C4-2B (cell line): ENCODE data around the gene SYNGR4.

Source experiments
- H3K27ac ChIP-seq: fragments of 450-650 bp; 2 replicates; pipeline ENCODE4 v1.5.1; 2017
- CTCF ChIP-seq: fragments of 450-650 bp; conservative IDR thresholded peaks from 2 replicates; pipeline ENCODE4 v1.5.1; 2017; ENCODE audit warnings: mild to moderate bottlenecking
- ZFX ChIP-seq: fragments of 450-650 bp; IDR thresholded peaks from 2 replicates; pipeline ENCODE4 v1.6.1; 2017

Gene SYNGR4

GRCh38 chr19:48396016-48396823 lies 32.1 kb downstream of the SYNGR4 start:
- no peak overlapping the region for H3K27ac ChIP-seq

GRCh38 chr19:48396824-48397176 lies 32.6 kb downstream of the SYNGR4 start:
- TF ChIP-seq ZFX (no peak), CTCF (no peak)
- H3K27ac ChIP-seq, result no peak overlapping the region

More at GRCh38 chr19:48396016-48396823, 32.1 kb downstream of the SYNGR4 start:
- no peak for TF ChIP-seq ZFX
- TF ChIP-seq CTCF, result no peak

GRCh38 chr19:48397263-48398101 lies 33.3 kb downstream of the SYNGR4 start:
- no peak for TF ChIP-seq CTCF
- H3K27ac ChIP-seq, result peak overlapping the region; percentile 63

GRCh38 chr19:48398102-48398374 lies 33.9 kb downstream of the SYNGR4 start:
- peak overlapping the region; percentile 63 for H3K27ac ChIP-seq
- TF ChIP-seq CTCF, result no peak
- TF ChIP-seq ZFX, result no peak

GRCh38 chr19:48398375-48399235 lies 34.4 kb downstream of the SYNGR4 start:
- peak overlapping the region; percentile 63 for H3K27ac ChIP-seq
- TF ChIP-seq CTCF (no peak), ZFX (peak; percentile 70)

- TF ChIP-seq ZFX (no peak), CTCF (no peak)
- H3K27ac ChIP-seq, result no peak overlapping the region
These were observed 36.0 kb downstream of the SYNGR4 start for GRCh38 chr19:48400018-48400742.
